Measurements from ENCODE around the gene CLDN15.

CLDN15 gene

GRCh38 chr7:101244375-101245146 lies 7.0 kb upstream of the CLDN15 start, which contains the start of gene FIS1:
Gene FIS1 (minus strand): TSS chr7:101245081. CDS start chr7:101245004, 77 bp downstream.
- DNase-seq (ENCODE audit: low read depth in 3 of 3): peak; percentile 87 to 94 (median 89)

GRCh38 chr7:101243646-101244374 lies 6.2 kb upstream of the CLDN15 start:
- DNase-seq (ENCODE audit: low read depth in 3 of 3): no peak

GRCh38 chr7:101241443-101242349 lies 4.1 kb upstream of the CLDN15 start:
- DNase-seq (ENCODE audit: low read depth in 3 of 3): no peak

- DNase-seq (ENCODE audit: low read depth in 3 of 3): no peak
Measured at GRCh38 chr7:101241015-101241363, 3.4 kb upstream of the CLDN15 start.

GRCh38 chr7:101240226-101241014 lies 2.8 kb upstream of the CLDN15 start:
- DNase-seq (ENCODE audit: low read depth in 3 of 3): no peak

- DNase-seq (ENCODE audit: low read depth in 3 of 3): no peak
Measured at GRCh38 chr7:101239951-101240220, 2.3 kb upstream of the CLDN15 start.

- DNase-seq (ENCODE audit: low read depth in 3 of 3): no peak
Measured at GRCh38 chr7:101239191-101239950, 1.8 kb upstream of the CLDN15 start.

GRCh38 chr7:101238226-101239182 lies 902 bp upstream of the CLDN15 start:
- no peak for DNase-seq (ENCODE audit: low read depth in 3 of 3)

GRCh38 chr7:101236292-101236835 lies 1.2 kb downstream of the CLDN15 start:
- no peak for DNase-seq (ENCODE audit: low read depth in 3 of 3)

- no peak for DNase-seq (ENCODE audit: low read depth in 3 of 3)
Measured at GRCh38 chr7:101235522-101235921, 2.1 kb downstream of the CLDN15 start.

- DNase-seq (ENCODE audit: low read depth in 3 of 3): no peak
Measured at GRCh38 chr7:101235050-101235449, 2.6 kb downstream of the CLDN15 start.

GRCh38 chr7:101234636-101235035 lies 3.0 kb downstream of the CLDN15 start:
- DNase-seq (ENCODE audit: low read depth in 3 of 3): no peak

GRCh38 chr7:101233907-101234547 lies 3.6 kb downstream of the CLDN15 start:
- DNase-seq (ENCODE audit: low read depth in 3 of 3): no peak

- no peak for DNase-seq (ENCODE audit: low read depth in 3 of 3)
Measured at GRCh38 chr7:101232141-101232850, 5.3 kb downstream of the CLDN15 start.

GRCh38 chr7:101231644-101232043 lies 6.0 kb downstream of the CLDN15 start:
- no peak for DNase-seq (ENCODE audit: low read depth in 3 of 3)

GRCh38 chr7:101226721-101227120 lies 10.9 kb downstream of the CLDN15 start:
- DNase-seq (ENCODE audit: low read depth in 3 of 3): no peak

- no peak for DNase-seq (ENCODE audit: low read depth in 3 of 3)
Measured at GRCh38 chr7:101225650-101226049, 12.0 kb downstream of the CLDN15 start.

GRCh38 chr7:101223528-101223927 lies 14.1 kb downstream of the CLDN15 start:
- no peak for DNase-seq (ENCODE audit: low read depth in 3 of 3)
